Right lobe of liver (tissue), 6 donors: ENCODE results near the gene ASPSCR1. TPM values are rescaled to one million over a fixed set of nuclear protein-coding genes. Genes with fewer than 3 reads are reported as not detected.

Source experiments
- ATAC-seq, 4 donors: fragments of 200-7000 bp; cut with Tn5 transposase; one replicate each; pipeline ENCODE4 v1.9.1; 2020; ENCODE audit warnings: mild to moderate bottlenecking in 4 of 4, moderate library complexity in 4 of 4
- DNase-seq, 3 donors: peaks; one replicate each; pipeline ENCODE4 v3.0.0-alpha.2; 2020
- H3K27ac ChIP-seq, 3 donors: fragments of 200-600 bp; one replicate each; pipeline ENCODE4 v1.8.0; 2022
- H3K27me3 ChIP-seq, 2 donors: fragments of 200-600 bp; one replicate each; pipeline ENCODE4 v1.8.0; 2022
- H3K36me3 ChIP-seq, 4 donors: fragments of 200-600 bp; sonication (generic) in 1 of 4; one replicate each; pipeline versions ENCODE4 v1.5.1 to v1.8.0; 2017 to 2022; ENCODE audit warnings: control low read depth in 1 of 4
- H3K4me1 ChIP-seq, 4 donors: fragments of 200-600 bp; sonication (generic) in 1 of 4; one replicate each; pipeline versions ENCODE4 v1.5.1 to v1.8.0; 2017 to 2022; ENCODE audit warnings: control low read depth in 1 of 4
- H3K4me3 ChIP-seq, 3 donors: fragments of 200-600 bp; one replicate each; pipeline ENCODE4 v1.8.0; 2022
- H3K9me3 ChIP-seq, 4 donors: fragments of 200-600 bp; sonication (generic) in 1 of 4; one replicate each; pipeline versions ENCODE4 v1.5.1 to v1.8.0; 2017 to 2022; ENCODE audit warnings: control low read depth in 1 of 4
- CTCF ChIP-seq, 4 donors: fragments of 200-600 bp in 3 of 4; fragments of 450-650 bp in 1 of 4; IDR thresholded peaks; one replicate each; pipeline versions ENCODE4 v1.5.1 to v1.8.0; 2016 to 2022; ENCODE audit warnings: antibody characterized with exemption in 4 of 4, mild to moderate bottlenecking in 2 of 4
- POLR2A ChIP-seq: fragments of 450-650 bp; IDR thresholded peaks from one replicate; pipeline ENCODE4 v1.6.1; 2017; ENCODE audit warnings: antibody characterized with exemption, mild to moderate bottlenecking
- WGBS: methylation state at CpG from one replicate; pipeline ENCODE4 v1.1.6; 2018; ENCODE audit warnings: low coverage, low lambda C conversion rate; ENCODE audit not compliant: insufficient coverage; ENCODE audit errors: missing lambda C conversion rate; 5-methylcytosine and 5-hydroxymethylcytosine counted together
- intact Hi-C, 2 donors: fragments of 100-400 bp; cut with DNase I; formaldehyde crosslinking; loops; one replicate each; pipeline versions ENCODE4 v1.11.2 to v1.14.1; 2022
- total RNA-seq, 6 experiments: library from RNA; depleted of rRNA in 2 of 6; stranded (reverse); fragments of >200 nt in 2 of 6; fragmentation: NEBNext Ultra II Directional in 3 of 6; extraction: Animal tissue kit (Norgen Biotek cat#: 25700) in 3 of 6; gene quantifications; one replicate each; pipeline versions ENCODE4 v1.1.0 to v1.2.4, GENCODE V29; 2016 to 2023
- donor health status: DM: no; HTN: yes; CAD: no.
- donor health status: DM: no; HTN: no; CAD: no.
- donor health status: DM: no; HTN: no; CAD: no.
- donor health status: DM: no; HTN: yes; CAD: no.
- donor health status: DM: no; HTN: yes; CAD: no.

The ASPSCR1 gene
- total RNA-seq, 6 experiments from 2014 or later = 24.4 to 55.6 (median 32.9) TPM

- H3K27ac ChIP-seq = no peak overlapping the region
- no peak for ATAC-seq
- DNase-seq = no peak
- H3K36me3 ChIP-seq = peaks cover 0 to 9% (median 0%) of the 10 kb centered on the region in 4 donors
- intact Hi-C loops = loop anchor here in 1 of 2 donors (10.0 kb wide), 1 partner anchor 127 kb away; no protein-coding TSS in a partner anchor
- no peak overlapping the region for H3K4me3 ChIP-seq
- H3K4me1 ChIP-seq = no peaks in the 10 kb centered on the region
- WGBS = 90% methylated on average over 2 of the region's 19 CpGs
- TF ChIP-seq POLR2A (no peak), CTCF (IDR thresholded peaks at IDR 0.05) (no peak)
- H3K9me3 ChIP-seq = no peaks in the 10 kb centered on the region
- H3K27me3 ChIP-seq = no peaks in the 10 kb centered on the region
Observed at GRCh38 chr17:82011617-82012187, 34.3 kb downstream of the ASPSCR1 start.

GRCh38 chr17:82012261-82012639 lies 34.8 kb downstream of the ASPSCR1 start:
- no peaks in the 10 kb centered on the region for H3K9me3 ChIP-seq
- H3K27ac ChIP-seq = no peak overlapping the region
- no peaks in the 10 kb centered on the region for H3K4me1 ChIP-seq
- DNase-seq (no peak), ATAC-seq (no peak)
- no peak for TF ChIP-seq POLR2A
- no peak for TF ChIP-seq CTCF (IDR thresholded peaks at IDR 0.05)
- intact Hi-C loops = loop anchor here in 1 of 2 donors (10.0 kb wide), 1 partner anchor 127 kb away; no protein-coding TSS in a partner anchor
- no peaks in the 10 kb centered on the region for H3K27me3 ChIP-seq
- peaks cover 0 to 9% (median 0%) of the 10 kb centered on the region in 4 donors for H3K36me3 ChIP-seq
- 63% methylated on average over 3 of the region's 20 CpGs for WGBS
- H3K4me3 ChIP-seq = no peak overlapping the region

- H3K4me1 ChIP-seq = no peaks in the 10 kb centered on the region
- TF ChIP-seq CTCF (IDR thresholded peaks at IDR 0.05) (no peak), POLR2A (no peak)
- H3K4me3 ChIP-seq = no peak overlapping the region
- ATAC-seq (no peak), DNase-seq (no peak)
- 83% methylated on average over 3 of the region's 19 CpGs for WGBS
- peaks cover 0 to 14% (median 0%) of the 10 kb centered on the region in 4 donors for H3K36me3 ChIP-seq
- no peak overlapping the region for H3K27ac ChIP-seq
- H3K27me3 ChIP-seq = no peaks in the 10 kb centered on the region
- H3K9me3 ChIP-seq = no peaks in the 10 kb centered on the region
- intact Hi-C loops = loop anchor here in 1 of 2 donors (10.0 kb wide), 1 partner anchor 128 kb away; no protein-coding TSS in a partner anchor
Observed at GRCh38 chr17:82012640-82013295, 35.3 kb downstream of the ASPSCR1 start.

GRCh38 chr17:82013341-82013740 lies 35.9 kb downstream of the ASPSCR1 start:
- WGBS = no CpG with 5 or more reads among the region's 22 CpGs
- Histone ChIP-seq H3K9me3 (no peaks in the 10 kb centered on the region), H3K36me3 (peaks cover 0 to 17% (median 0%) of the 10 kb centered on the region in 4 donors), H3K27ac (no peak overlapping the region), H3K4me3 (no peak overlapping the region), H3K4me1 (no peaks in the 10 kb centered on the region), H3K27me3 (no peaks in the 10 kb centered on the region)
- DNase-seq (no peak), ATAC-seq (no peak)
- no peak for TF ChIP-seq CTCF (IDR thresholded peaks at IDR 0.05)
- TF ChIP-seq POLR2A = no peak
- intact Hi-C loops = loop anchor here in 1 of 2 donors (10.0 kb wide), 1 partner anchor 129 kb away; no protein-coding TSS in a partner anchor
